GM12865 (cell line): ENCODE results near the gene ROBO1.

Source experiments
- DNase-seq: peaks from one replicate; pipeline ENCODE4 v3.0.0; 2010; ENCODE audit warnings: low read depth
- H3K4me3 ChIP-seq: 2 replicates; pipeline ENCODE4 v1.5.1; 2011; ENCODE audit warnings: mild to moderate bottlenecking, low read depth, low read length, control low read depth
- CTCF ChIP-seq: IDR thresholded peaks from 2 replicates; pipeline ENCODE4 v1.5.1; 2011; ENCODE audit warnings: low read length, control low read depth, low read depth, inconsistent platforms; ENCODE audit not compliant: insufficient read depth; ENCODE audit errors: missing control alignments

The ROBO1 gene

GRCh38 chr3:79019137-79019923, 748.5 kb downstream of the ROBO1 start:
- peak overlapping the region; percentile 62 for H3K4me3 ChIP-seq
- DNase-seq: peak; percentile 81
- no peak for TF ChIP-seq CTCF

GRCh38 chr3:79018671-79019136, 749.1 kb downstream of the ROBO1 start:
- TF ChIP-seq CTCF: no peak
- peak; percentile 53 for DNase-seq
- H3K4me3 ChIP-seq: peak overlapping the region; percentile 62

GRCh38 chr3:79018265-79018664, 749.5 kb downstream of the ROBO1 start:
- no peak for DNase-seq
- peak overlapping the region; percentile 62 for H3K4me3 ChIP-seq
- TF ChIP-seq CTCF: no peak

- TF ChIP-seq CTCF: no peak
- DNase-seq: no peak
- H3K4me3 ChIP-seq: peak overlapping the region; percentile 62
Measured at GRCh38 chr3:79016587-79017376, 751.0 kb downstream of the ROBO1 start.

- TF ChIP-seq CTCF: no peak
- DNase-seq: peak; percentile 44
- peak overlapping the region; percentile 62 for H3K4me3 ChIP-seq
Measured at GRCh38 chr3:79015854-79016253, 751.9 kb downstream of the ROBO1 start.

- no peak for DNase-seq
- no peak overlapping the region for H3K4me3 ChIP-seq
- no peak for TF ChIP-seq CTCF
Measured at GRCh38 chr3:79012946-79013362, 754.8 kb downstream of the ROBO1 start.
